Inferior parietal cortex (tissue), 1 donor: Measurements from ENCODE around the gene CIAO3.
"Not testable (repeated sequence)": the region's sequence is repeated elsewhere in the genome, so short reads cannot be mapped to it uniquely, and the experiment has no call there.

ENCODE experiments used
- DNase-seq: peaks from one replicate; pipeline ENCODE4 v3.0.0-alpha.2; 2016; ENCODE audit errors: extremely low spot score

Gene CIAO3

GRCh38 chr16:694187-694862 is 46.5 kb downstream of the CIAO3 start:
- DNase-seq, result no peak

GRCh38 chr16:693766-694165 is 47.0 kb downstream of the CIAO3 start:
- no peak for DNase-seq

GRCh38 chr16:693364-693763 is 47.4 kb downstream of the CIAO3 start:
- no peak for DNase-seq

- DNase-seq, result no peak
These were observed 48.3 kb downstream of the CIAO3 start for GRCh38 chr16:692356-693108.

GRCh38 chr16:691242-691641 is 49.6 kb downstream of the CIAO3 start:
- DNase-seq, result not testable (repeated sequence)

- DNase-seq, result no peak
These were observed 51.5 kb downstream of the CIAO3 start for GRCh38 chr16:689175-689897.

- no peak for DNase-seq
These were observed 53.3 kb downstream of the CIAO3 start for GRCh38 chr16:687499-687898.

GRCh38 chr16:686459-687260 is 54.1 kb downstream of the CIAO3 start:
- DNase-seq, result no peak

GRCh38 chr16:685967-686366 is 54.8 kb downstream of the CIAO3 start:
- DNase-seq, result no peak

GRCh38 chr16:684961-685696 is 55.7 kb downstream of the CIAO3 start:
- no peak for DNase-seq

- peak; percentile 96 for DNase-seq
These were observed 56.6 kb downstream of the CIAO3 start, which contains the start of gene JMJD8 for GRCh38 chr16:684071-684794. JMJD8 (minus strand) TSS chr16:684334; CDS start chr16:684319, 15 bp downstream.

- DNase-seq, result no peak
These were observed 57.3 kb downstream of the CIAO3 start for GRCh38 chr16:683396-684070.

- DNase-seq, result no peak
These were observed 58.1 kb downstream of the CIAO3 start for GRCh38 chr16:682493-683395.

- DNase-seq, result no peak
These were observed 58.9 kb downstream of the CIAO3 start for GRCh38 chr16:681746-682427.

GRCh38 chr16:680967-681745 is 59.6 kb downstream of the CIAO3 start:
- DNase-seq, result no peak

GRCh38 chr16:680625-680945 is 60.2 kb downstream of the CIAO3 start:
- DNase-seq, result no peak

GRCh38 chr16:679814-680624 is 60.8 kb downstream of the CIAO3 start, which contains the start of gene STUB1:
STUB1 (plus strand) TSS chr16:680410; CDS start chr16:680526, 116 bp downstream.
- DNase-seq, result peak; percentile 75
